COR-L47 (cell line): Measurements from ENCODE around the gene GATA1.

Experiments used
- DNase-seq: peaks from one replicate; lab custom pipeline; 2025; lab: John Stamatoyannopoulos, UW

The GATA1 gene

DNA sequence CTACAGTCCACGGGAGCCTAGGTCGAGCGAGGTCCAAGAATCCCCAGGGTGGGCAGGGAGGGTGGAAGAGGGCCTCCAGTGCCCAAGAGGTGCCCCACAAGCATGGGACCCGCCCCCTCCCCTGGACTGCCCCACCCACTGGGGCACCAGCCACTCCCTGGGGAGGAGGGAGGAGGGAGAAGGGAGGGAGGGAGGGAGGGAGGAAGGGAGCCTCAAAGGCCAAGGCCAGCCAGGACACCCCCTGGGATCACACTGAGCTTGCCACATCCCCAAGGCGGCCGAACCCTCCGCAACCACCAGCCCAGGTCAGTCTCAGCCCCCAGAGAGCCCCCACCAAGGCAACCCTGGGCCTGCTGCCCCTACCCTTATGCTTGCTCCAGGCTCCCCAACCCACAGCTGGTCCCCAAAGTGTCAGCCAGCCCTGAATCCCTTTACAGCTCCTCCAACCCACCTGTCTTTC, at the start of gene GATA1:
GATA1 (plus strand) TSS at position 250 of the 460 bp plus-strand sequence. CDS start 4,520 bp downstream, outside the sequence.
- DNase-seq: no peak

DNA sequence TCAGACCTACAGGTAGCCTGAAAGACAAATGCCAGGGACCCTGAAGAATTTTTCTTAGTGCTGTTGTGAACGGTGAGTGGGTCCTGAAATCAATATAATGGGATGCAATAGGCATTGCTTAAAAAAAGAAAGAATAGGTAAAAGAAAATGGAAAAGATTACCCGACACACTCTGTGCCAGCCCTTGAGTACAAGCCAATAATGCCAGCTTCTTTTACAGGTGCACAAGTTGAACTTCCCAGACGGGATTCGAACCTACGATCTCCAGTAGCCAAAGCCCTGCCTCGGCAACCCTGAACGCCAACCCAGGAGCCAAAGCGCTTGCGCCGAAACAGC, 49.5 kb upstream of the GATA1 start:
- no peak for DNase-seq

DNA sequence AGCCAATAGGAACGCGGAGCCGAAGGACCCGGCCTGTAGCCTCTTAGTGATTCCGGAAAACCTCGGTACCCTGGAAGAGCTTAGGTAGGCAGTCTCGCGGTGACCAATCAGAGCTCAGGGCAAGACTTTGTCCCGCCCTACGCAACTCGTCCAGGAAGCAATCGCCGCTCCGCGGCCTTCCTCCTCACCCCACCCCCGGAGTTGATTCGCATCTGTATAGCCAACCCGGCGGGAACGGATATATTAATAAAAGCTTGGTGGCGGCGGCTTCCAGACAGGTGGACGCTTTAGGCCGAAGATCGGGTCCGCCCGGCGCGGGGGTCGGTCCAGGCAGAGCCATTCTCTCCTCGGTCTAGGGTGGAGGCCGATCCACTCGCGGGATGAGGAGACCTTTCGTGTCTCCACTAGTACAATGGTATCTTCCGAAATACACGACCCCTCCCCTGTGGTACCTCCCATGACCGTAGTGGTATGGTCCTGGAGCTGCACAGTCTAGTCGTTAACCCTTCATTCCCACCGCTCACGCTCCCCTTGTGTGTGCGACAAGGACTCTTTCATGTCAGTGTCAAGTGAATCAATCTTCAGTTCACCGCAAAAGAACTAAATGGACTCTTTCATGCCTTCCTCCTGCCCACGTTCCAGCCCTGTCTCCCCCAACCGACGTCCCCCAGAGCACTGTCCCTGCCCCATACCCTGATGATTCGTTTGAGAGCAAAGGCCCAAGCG, 49.0 kb upstream of the GATA1 start:
- peak; percentile 94 for DNase-seq

DNA sequence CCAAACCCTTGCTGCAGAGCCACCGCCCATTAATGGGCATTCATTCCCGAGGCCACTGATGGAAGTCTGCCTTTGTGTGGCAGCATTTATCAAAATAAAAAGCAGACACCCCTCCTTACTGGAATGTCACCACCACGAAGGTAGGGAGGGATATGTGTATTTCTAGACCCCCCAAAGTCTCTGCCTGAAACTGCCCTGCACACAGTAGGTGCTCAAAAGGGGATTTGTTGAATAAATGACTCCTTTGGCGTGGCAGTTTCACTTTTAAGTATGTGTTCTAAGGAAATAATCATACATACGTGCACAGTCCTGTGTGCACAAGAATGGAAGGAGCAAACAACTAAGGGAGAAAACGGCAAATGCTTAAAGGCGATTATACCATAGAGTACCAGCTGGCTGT, 48.5 kb upstream of the GATA1 start:
- no peak for DNase-seq

GRCh38 chrX:48741834-48742233, 44.6 kb upstream of the GATA1 start:
- DNase-seq: no peak

DNA sequence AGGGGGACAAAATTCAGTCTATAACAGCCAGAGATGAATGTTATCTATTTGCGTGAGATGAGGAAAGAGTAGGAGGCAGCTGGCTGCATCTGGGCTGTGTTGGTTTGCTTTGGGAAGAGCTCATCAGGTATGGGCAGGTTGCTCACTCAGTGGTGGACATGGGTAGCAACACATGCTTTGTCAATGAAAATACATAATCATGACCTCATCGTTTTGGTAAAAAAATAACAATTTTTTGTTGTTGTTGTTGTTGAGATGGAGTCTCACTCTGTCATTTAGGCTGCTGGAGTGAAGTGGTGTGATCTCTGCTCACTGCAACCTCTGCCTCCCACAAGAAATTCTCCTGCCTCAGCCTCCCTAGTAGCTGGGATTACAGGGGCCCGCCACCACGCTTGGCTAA, 41.2 kb upstream of the GATA1 start:
- no peak for DNase-seq

GRCh38 chrX:48747415-48748016, 38.9 kb upstream of the GATA1 start:
- no peak for DNase-seq

DNA sequence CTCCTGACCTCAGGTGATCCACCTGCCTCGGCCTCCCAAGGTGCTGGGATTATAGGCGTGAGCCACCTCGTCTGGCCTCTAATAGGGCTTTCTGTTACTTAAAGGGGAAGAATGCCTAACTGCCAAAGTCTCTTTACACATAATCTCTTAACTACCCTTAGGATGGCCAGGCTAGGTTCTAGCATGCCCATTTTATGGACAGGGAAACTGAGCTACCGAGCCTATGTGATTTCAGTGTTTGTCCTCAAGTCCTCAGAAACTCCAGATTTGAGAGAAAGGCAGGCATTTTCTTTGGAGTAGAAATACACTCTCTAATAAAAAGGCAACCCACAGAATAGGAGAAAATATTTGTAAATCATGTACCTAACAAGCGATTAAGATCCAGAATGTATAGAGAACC, 37.2 kb upstream of the GATA1 start:
- no peak for DNase-seq

DNA sequence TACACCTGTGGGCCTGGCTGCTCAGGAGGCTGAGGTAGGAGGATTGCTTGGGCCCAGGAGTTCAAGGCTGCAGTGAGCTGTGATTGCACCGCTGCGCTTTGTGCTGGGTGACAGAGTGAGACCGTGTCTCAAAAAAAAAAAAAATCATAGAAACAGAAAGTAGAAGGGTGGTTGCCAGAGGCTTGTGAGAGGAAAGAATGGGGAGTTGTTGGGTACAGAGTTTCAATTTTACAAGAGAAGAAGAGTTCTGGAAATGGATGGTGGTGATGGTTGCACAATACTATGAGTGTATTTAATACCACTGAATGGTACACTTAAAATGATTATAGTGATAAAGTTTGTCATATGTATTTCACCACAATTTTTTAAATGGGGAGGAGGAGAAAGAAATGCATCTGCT, 35.0 kb upstream of the GATA1 start:
- DNase-seq: no peak

- no peak for DNase-seq
Observed at GRCh38 chrX:48752498-48752897, 33.9 kb upstream of the GATA1 start.

DNA sequence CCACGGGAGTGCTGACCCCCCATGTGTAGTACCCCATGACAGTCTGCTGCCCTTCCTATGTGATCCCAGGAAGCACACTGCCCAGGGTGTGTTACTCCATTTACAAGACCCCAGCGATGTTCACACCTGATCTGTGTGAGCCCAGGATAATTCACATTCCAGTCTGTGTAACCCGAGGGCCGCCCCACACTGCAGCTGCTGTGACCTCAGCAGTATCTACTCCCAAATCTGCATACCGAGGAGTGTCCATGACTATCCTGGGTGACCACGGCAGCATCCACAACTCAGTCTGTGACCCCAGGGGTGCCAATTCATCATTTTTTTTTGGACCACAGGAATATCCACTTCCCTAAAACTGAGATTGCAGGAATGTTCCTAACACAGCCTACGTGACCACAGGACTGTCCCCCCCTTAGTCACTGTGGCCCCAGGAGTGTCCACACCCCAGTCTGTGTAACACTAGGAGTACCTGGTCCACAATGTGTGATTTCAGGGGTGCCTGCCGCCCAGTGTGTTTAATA, 32.6 kb upstream of the GATA1 start:
- DNase-seq: no peak

GRCh38 chrX:48754238-48754637, 32.2 kb upstream of the GATA1 start:
- DNase-seq: no peak

GRCh38 chrX:48761674-48762471, 24.5 kb upstream of the GATA1 start, which contains the start of gene GLOD5:
GLOD5 (plus strand) TSS chrX:48761747; CDS start chrX:48761791, 44 bp downstream.
- peak; percentile 67 for DNase-seq

- no peak for DNase-seq
Observed at GRCh38 chrX:48769230-48769629, 17.2 kb upstream of the GATA1 start.

GRCh38 chrX:48770296-48770695, 16.1 kb upstream of the GATA1 start:
- no peak for DNase-seq

DNA sequence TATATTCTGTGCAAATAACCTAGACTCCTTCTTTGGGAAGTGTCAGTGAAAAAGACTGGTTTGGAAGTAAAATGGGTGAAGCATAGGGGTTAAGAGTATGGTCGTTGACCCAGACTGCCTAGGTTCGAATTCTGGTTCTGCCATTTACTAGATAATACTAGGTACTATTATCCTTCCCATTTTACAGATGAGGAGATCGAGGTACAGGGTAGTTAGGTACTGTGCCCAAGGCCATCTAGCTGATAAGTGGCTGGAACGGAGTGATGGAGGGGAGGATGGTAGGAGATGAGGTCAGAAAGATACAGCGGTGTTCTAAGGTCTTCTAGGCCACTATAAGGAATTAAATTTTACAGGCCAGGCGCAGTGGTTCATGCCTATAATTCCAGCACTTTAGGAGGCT, 13.8 kb upstream of the GATA1 start:
- DNase-seq: no peak

GRCh38 chrX:48776818-48777439, 9.5 kb upstream of the GATA1 start:
- DNase-seq: no peak

DNA sequence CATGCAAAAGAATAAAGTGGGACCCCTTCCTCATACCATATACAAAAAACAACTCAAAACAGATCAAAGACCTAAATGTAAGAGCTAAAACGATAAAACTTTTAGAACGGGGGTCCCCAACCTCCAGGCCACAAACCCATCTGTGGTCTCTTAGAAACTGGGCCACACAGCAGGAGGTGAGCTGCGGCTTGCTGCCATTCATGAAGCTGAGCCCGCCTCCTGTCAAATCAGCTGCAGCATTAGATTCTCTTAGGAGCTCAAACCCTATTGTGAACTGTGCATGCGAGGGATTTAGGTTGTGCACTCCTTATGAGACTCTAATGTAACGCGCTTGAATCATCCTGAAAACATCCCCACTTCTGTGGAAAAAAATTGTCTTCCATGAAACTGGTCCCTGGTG, 7.0 kb upstream of the GATA1 start:
- no peak for DNase-seq

- DNase-seq: no peak
Observed at GRCh38 chrX:48781705-48782104, 4.7 kb upstream of the GATA1 start.

- DNase-seq: no peak
Observed at GRCh38 chrX:48782216-48782615, 4.2 kb upstream of the GATA1 start.

DNA sequence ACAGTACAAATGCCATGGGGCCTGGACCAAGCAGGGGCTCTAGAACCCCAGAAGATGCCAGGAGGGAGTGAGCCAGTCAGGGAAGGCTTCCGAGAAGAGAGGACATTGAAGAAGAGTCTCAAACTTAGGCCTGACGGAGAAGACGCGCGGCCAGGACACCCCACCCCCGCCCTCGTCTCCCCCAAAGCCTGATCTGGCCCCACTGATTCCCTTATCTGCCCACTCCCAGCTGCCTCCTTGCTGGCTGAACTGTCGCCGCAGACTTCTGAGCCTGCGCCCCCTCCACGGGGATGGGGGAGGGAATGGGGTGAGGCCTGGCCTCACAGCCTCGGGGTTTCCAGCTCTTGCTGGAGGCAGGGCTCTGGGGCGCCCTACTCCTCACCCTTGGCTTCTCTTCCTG, 3.6 kb upstream of the GATA1 start:
- no peak for DNase-seq

DNA sequence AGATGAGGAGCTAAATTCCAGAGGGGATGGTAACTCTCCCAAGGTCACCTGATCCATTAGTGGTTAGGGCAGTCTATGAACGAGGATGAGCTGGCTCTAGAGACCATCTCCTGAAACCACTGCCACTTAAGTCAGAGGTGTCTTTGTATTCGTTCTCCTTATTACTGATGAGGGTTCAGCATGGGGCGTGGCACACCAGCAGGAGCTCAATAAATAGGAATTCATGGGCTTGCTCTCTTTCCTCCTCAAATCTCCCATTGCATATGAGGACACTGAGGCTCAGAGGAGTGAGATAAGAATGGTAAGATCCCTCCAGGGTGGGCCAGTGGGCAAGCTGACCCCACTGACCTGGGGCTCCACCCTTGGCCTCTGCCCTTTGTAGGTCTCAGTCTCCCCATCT, 1.7 kb upstream of the GATA1 start:
- no peak for DNase-seq
